ENCODE measurements around the gene ERBB2.
"Not testable (repeated sequence)": the region's sequence is repeated elsewhere in the genome, so short reads cannot be mapped to it uniquely, and the experiment has no call there.

Gene ERBB2

DNA sequence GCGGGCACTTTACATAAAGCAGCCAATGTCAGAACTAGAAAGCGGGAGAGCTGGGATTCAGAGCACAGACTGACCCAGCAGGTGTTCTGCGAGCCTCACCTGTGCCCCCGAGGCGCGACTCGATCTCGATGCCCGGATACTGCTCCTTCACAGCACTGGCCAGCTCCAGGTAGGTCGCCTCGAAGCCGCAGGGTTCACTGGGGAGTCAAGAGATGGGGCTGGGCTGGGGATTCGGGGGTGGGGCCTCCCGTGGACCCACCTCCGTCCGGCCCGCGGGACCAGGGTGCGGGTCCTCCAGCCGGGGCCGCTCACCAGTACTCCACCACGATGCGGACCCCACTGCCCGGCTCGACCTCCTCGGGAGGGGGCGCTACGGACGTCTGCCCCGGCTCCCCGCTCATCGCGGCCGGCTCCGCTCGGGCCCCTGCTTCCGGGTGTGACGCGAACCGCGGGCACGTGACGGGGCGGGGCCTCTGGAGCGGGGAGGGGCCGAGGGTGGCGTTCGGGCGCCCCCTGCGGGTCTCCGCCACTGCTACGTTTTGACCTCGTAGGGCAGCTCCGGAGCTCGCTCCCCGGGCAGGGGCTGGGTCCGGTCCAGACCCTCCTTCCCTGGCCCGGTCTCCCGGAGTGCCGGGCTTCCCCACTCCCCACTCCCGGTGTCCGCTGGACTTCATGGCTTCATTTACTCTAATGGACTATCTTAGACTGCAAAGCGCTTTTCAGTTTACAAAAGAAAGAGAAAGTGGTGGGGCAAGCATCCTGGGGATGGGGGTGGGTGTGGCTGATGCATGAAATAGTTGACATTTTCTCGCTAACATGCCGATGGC is 30.4 kb downstream of the ERBB2 start, which contains the start of gene MIEN1:
MIEN1 (minus strand) TSS at position 438 of the 827 bp plus-strand sequence; CDS start at position 401, 37 bp downstream.
- DNase-seq: peak; percentile 76

GRCh38 chr17:39732586-39732985 is 32.7 kb downstream of the ERBB2 start:
- no peak for DNase-seq

- DNase-seq: no peak
These were observed 36.0 kb downstream of the ERBB2 start for GRCh38 chr17:39735882-39736281.

DNA sequence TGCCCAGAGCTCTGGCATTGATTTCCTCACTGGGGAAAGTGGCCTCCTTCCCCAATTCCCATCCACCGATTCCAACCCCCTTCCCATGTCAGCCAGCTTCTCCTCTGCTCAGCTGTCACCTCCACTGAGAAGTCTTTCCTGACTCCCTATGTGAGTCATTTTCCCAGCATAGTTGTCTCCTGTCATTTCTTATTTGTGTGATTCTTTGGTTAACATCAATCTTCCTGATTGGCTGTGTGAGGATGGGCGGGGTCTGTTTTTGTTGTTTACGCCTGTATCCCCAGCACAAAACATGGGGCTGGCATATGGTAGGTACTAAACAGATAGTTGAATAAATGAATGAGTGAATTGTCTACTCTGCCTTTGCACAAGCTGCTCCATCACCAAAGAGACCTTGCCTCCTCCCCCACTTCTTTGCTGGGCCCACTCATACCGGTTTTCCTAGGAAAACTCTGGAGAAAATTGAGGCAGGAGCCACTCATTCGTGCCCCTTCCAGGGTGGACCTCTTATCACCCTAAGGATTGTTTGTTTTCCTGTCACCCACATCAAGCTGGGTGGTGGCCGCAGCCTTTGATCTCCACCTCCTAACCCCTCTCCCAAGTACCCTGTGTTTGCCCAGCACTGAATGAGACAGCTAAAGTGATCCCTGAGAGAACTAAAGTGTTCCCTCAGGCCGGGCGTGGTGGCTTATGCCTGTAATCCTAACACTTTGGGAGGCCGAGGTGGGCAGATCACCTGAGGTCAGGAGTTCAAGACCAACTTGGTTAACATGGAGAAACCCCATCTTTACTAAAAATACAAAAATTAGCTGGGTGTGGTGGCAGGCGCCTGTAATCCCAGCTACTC is 36.7 kb downstream of the ERBB2 start:
- DNase-seq: no peak

- no peak for DNase-seq
These were observed 37.4 kb downstream of the ERBB2 start for GRCh38 chr17:39737206-39737759.

GRCh38 chr17:39737760-39738567 is 38.1 kb downstream of the ERBB2 start, which contains the start of gene GRB7:
Gene GRB7, plus strand, starts transcription at chr17:39737938. Its CDS starts 4,364 bp downstream, at chr17:39742302.
- DNase-seq: no peak

GRCh38 chr17:39738568-39738901 is 38.7 kb downstream of the ERBB2 start:
- DNase-seq: no peak

- no peak for DNase-seq
These were observed 39.4 kb downstream of the ERBB2 start for GRCh38 chr17:39738983-39739884.

DNA sequence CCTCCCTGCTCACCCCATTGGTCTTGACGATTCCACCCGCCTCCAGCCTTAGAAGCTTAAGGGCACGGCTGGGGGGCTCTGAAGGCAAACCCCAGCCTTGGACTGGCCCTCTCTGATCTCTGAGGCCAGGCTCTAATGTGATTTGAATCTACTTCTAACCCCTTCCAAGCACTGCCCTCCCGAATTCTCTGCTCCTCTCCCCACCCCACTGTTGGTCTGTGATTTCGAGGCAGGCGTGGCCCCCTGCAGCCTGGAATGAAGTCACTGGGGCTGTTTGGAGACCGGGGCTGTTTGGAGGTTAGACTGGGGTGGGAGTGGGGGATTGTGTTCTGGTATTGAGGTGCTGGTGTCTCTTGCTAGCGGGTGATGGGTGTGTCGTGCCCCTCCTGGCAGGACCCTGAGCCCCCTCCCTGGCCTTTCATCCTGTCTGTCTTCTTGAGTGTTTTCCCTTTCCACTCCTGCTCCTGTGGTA is 40.1 kb downstream of the ERBB2 start:
- no peak for DNase-seq

- no peak for DNase-seq
These were observed 40.7 kb downstream of the ERBB2 start for GRCh38 chr17:39740357-39741111.

DNA sequence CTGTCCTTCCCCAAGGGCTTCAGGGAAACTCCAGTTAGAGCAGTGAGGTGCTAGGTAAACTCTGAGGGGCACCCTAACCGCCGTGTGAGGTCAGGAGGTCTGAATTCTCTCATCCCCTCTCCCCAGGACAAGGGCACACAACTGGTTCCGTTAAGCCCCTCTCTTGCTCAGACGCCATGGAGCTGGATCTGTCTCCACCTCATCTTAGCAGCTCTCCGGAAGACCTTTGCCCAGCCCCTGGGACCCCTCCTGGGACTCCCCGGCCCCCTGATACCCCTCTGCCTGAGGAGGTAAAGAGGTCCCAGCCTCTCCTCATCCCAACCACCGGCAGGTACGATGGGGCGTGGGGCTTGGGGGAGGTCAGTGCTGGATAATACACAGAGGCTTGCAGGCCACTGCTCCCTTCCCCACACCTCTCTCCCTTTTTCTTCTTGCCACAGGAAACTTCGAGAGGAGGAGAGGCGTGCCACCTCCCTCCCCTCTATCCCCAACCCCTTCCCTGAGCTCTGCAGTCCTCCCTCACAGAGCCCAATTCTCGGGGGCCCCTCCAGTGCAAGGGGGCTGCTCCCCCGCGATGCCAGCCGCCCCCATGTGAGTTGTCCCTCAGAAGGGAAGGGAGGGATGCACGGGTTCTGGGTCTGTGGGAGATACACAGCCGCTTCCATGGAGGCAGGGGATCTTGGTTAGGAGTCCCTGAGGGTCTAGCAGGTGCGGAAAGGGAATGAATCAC is 42.4 kb downstream of the ERBB2 start:
- DNase-seq: no peak

DNA sequence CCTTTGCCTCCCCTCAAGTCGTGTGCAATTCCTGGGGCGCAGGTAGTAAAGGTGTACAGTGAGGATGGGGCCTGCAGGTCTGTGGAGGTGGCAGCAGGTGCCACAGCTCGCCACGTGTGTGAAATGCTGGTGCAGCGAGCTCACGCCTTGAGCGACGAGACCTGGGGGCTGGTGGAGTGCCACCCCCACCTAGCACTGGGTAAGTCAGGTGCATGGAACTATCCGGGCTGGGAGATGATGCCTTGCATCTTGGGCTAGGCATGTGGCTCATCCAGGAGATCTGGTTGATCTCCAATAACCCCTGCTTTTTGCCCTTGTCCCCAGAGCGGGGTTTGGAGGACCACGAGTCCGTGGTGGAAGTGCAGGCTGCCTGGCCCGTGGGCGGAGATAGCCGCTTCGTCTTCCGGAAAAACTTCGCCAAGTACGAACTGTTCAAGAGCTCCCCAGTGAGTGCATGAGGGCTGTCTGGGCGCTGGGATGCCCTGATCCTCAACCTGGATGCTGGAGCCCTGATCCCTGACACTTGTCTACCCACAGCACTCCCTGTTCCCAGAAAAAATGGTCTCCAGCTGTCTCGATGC is 43.1 kb downstream of the ERBB2 start:
- DNase-seq: no peak

DNA sequence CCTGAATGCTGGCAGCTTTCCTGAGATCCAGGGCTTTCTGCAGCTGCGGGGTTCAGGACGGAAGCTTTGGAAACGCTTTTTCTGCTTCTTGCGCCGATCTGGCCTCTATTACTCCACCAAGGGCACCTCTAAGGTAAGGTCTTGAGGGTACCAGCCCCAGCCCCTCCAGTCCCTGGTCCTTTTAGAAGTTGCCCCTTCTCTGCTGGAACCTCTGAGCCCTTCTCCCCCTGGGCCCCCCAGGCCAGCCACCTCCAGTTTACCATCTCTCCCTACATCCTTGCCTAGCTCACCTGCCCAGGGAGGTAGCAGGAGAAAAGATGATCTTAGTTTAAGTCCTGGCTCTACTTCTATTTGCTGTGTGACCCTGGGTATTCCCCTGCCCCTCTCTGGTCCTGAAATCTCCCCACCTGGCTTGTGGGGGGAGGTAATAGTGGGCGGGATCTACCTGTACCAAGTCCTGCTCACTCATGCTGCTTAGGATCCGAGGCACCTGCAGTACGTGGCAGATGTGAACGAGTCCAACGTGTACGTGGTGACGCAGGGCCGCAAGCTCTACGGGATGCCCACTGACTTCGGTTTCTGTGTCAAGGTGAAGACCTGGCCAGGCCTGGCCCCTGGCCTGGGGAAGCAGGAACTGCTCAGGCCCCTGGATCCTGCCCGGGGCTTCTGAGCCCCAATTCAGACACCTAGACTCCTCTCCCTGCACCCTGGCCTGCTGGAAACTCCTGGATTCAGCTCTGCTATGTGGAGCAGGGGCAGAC is 44.4 kb downstream of the ERBB2 start:
- no peak for DNase-seq

- DNase-seq: no peak
These were observed 45.0 kb downstream of the ERBB2 start for GRCh38 chr17:39744836-39745215.

- DNase-seq: no peak
These were observed 45.7 kb downstream of the ERBB2 start for GRCh38 chr17:39745335-39746144.

DNA sequence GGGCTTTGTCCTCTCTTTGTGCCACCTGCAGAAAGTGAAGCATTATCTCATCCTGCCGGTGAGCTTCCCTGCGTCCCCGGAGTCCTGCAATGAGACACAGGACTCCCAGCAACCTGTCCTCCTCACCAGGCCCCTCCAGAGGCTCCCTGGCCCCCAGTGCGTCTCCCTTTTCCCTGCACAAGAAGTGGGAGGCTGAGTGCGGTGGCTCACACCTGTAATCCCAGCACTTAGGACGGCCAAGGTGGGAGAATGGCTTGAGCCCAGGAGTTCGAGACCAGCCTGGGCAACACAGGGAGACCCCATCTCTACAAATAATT is 46.2 kb downstream of the ERBB2 start:
- DNase-seq: no peak

GRCh38 chr17:39747745-39748144 is 47.9 kb downstream of the ERBB2 start:
- no peak for DNase-seq

GRCh38 chr17:39748444-39749034 is 48.7 kb downstream of the ERBB2 start:
- DNase-seq: not testable (repeated sequence)
